Measurements from ENCODE around the gene DARS1.

Gene DARS1

GRCh38 chr2:136010126-136010525 is 24.7 kb upstream of the DARS1 start:
- no peak for TF ChIP-seq CTCF (IDR thresholded peaks at IDR 0.05; ENCODE audit: insufficient read depth, missing control alignments)
- DNase-seq (ENCODE audit: insufficient read length, low spot score) (no peak), FAIRE-seq (no peak)

- no peak for FAIRE-seq
- TF ChIP-seq CTCF (IDR thresholded peaks at IDR 0.05; ENCODE audit: insufficient read depth, missing control alignments), result no peak
- DNase-seq (ENCODE audit: insufficient read length, low spot score), result no peak
Measured at GRCh38 chr2:136008205-136008865, 22.9 kb upstream of the DARS1 start.

- FAIRE-seq (no peak), DNase-seq (ENCODE audit: insufficient read length, low spot score) (no peak)
- TF ChIP-seq CTCF (IDR thresholded peaks at IDR 0.05; ENCODE audit: insufficient read depth, missing control alignments), result no peak
Measured at GRCh38 chr2:136006658-136007057, 21.2 kb upstream of the DARS1 start.

GRCh38 chr2:136005462-136006196 is 20.2 kb upstream of the DARS1 start:
- no peak for DNase-seq (ENCODE audit: insufficient read length, low spot score)
- no peak for TF ChIP-seq CTCF (IDR thresholded peaks at IDR 0.05; ENCODE audit: insufficient read depth, missing control alignments)
- FAIRE-seq, result peak; percentile 67

- DNase-seq (ENCODE audit: insufficient read length, low spot score) (no peak), FAIRE-seq (no peak)
- TF ChIP-seq CTCF (IDR thresholded peaks at IDR 0.05; ENCODE audit: insufficient read depth, missing control alignments), result no peak
Measured at GRCh38 chr2:136004965-136005364, 19.5 kb upstream of the DARS1 start.

- FAIRE-seq, result no peak
- TF ChIP-seq CTCF (IDR thresholded peaks at IDR 0.05; ENCODE audit: insufficient read depth, missing control alignments), result no peak
- DNase-seq (ENCODE audit: insufficient read length, low spot score), result no peak
Measured at GRCh38 chr2:136001131-136001530, 15.7 kb upstream of the DARS1 start.

- no peak for TF ChIP-seq CTCF (IDR thresholded peaks at IDR 0.05; ENCODE audit: insufficient read depth, missing control alignments)
- no peak for DNase-seq (ENCODE audit: insufficient read length, low spot score)
- no peak for FAIRE-seq
Measured at GRCh38 chr2:136000502-136000901, 15.1 kb upstream of the DARS1 start.
